ENCODE data around the gene MARK4. TPM values are rescaled to one million over a fixed set of nuclear protein-coding genes. Genes with fewer than 3 reads are reported as not detected.

MARK4 gene
- 10 to 100 TPM; 18.5 to 19.9 TPM for total RNA-seq

- Mint-ChIP-seq H3K27me3 (no peaks in the 10 kb centered on the region), H3K4me3 (peak within 1 kb of the TSS; percentile 79), H3K4me1 (ENCODE audit: low read depth) (peaks cover 30% of the 10 kb centered on the region), H3K27ac (peak within 1 kb of the TSS; percentile 32), H3K9me3 (no peaks in the 10 kb centered on the region), H3K36me3 (ENCODE audit: low read depth) (no peaks in the 10 kb centered on the region)
- CTCF ChIA-PET = no interaction called here
- POLR2A ChIA-PET = no interaction called here
- TF ChIP-seq, protein P1, sequence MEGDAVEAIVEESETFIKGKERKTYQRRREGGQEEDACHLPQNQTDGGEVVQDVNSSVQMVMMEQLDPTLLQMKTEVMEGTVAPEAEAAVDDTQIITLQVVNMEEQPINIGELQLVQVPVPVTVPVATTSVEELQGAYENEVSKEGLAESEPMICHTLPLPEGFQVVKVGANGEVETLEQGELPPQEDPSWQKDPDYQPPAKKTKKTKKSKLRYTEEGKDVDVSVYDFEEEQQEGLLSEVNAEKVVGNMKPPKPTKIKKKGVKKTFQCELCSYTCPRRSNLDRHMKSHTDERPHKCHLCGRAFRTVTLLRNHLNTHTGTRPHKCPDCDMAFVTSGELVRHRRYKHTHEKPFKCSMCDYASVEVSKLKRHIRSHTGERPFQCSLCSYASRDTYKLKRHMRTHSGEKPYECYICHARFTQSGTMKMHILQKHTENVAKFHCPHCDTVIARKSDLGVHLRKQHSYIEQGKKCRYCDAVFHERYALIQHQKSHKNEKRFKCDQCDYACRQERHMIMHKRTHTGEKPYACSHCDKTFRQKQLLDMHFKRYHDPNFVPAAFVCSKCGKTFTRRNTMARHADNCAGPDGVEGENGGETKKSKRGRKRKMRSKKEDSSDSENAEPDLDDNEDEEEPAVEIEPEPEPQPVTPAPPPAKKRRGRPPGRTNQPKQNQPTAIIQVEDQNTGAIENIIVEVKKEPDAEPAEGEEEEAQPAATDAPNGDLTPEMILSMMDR (IDR thresholded peaks at IDR 0.05) = no peak
- intact Hi-C loops (cut with micrococcal nuclease) = no loop called here
- ATAC-seq = peak; percentile 72
- DNase-seq = peak; percentile 50
Measured at GRCh38 chr19:45250832-45251451, at the start of gene MARK4. MARK4 (plus strand) TSS chr19:45251271; CDS start chr19:45251589, 318 bp downstream.

DNA sequence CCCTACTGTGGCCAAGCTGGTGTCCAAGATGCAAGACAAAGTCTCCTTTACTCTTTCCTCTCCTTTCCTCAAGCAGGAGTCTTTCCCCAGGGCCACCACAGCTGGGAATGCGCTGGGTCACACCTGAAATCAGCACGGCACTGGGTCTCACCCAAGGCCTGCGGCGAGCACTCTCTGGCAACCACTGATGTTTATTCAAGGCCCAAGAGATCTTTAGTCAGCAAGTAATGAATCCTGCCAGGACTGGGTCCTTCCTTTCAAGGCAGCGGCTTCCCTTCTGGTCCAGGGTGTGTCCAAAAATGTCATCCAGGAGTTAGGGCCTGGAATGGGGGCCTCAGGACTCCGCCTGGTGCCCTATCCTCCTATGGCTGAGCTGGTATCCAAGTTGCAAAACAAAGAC lies 48.4 kb upstream of the MARK4 start:
- no peak overlapping the region for H3K4me3 Mint-ChIP-seq
- no peak for DNase-seq
- no peaks in the 10 kb centered on the region for H3K27me3 Mint-ChIP-seq
- no peaks in the 10 kb centered on the region for H3K36me3 Mint-ChIP-seq (ENCODE audit: low read depth)
- H3K27ac Mint-ChIP-seq = no peak overlapping the region
- ChIA-PET CTCF (interaction anchor here (1.3 kb wide), 1 partner anchor 283 kb away, joined by 3 read pairs; no protein-coding TSS in a partner anchor), POLR2A (no interaction called here)
- ATAC-seq = no peak
- TF ChIP-seq, protein P1 (IDR thresholded peaks at IDR 0.05) = no peak
- intact Hi-C loops (cut with micrococcal nuclease) = no loop called here
- H3K4me1 Mint-ChIP-seq (ENCODE audit: low read depth) = no peaks in the 10 kb centered on the region
- no peaks in the 10 kb centered on the region for H3K9me3 Mint-ChIP-seq

GRCh38 chr19:45205810-45206209 lies 45.3 kb upstream of the MARK4 start:
- ATAC-seq (no peak), DNase-seq (no peak)
- TF ChIP-seq, protein P1 (IDR thresholded peaks at IDR 0.05) = no peak
- ChIA-PET POLR2A (no interaction called here), CTCF (interaction anchor here (2.0 kb wide), 1 partner anchor 133 kb away, joined by 5 read pairs; no protein-coding TSS in a partner anchor)
- intact Hi-C loops (cut with micrococcal nuclease) = no loop called here
- no peaks in the 10 kb centered on the region for H3K9me3 Mint-ChIP-seq
- no peak overlapping the region for H3K4me3 Mint-ChIP-seq
- no peaks in the 10 kb centered on the region for H3K4me1 Mint-ChIP-seq (ENCODE audit: low read depth)
- no peaks in the 10 kb centered on the region for H3K36me3 Mint-ChIP-seq (ENCODE audit: low read depth)
- no peaks in the 10 kb centered on the region for H3K27me3 Mint-ChIP-seq
- no peak overlapping the region for H3K27ac Mint-ChIP-seq

DNA sequence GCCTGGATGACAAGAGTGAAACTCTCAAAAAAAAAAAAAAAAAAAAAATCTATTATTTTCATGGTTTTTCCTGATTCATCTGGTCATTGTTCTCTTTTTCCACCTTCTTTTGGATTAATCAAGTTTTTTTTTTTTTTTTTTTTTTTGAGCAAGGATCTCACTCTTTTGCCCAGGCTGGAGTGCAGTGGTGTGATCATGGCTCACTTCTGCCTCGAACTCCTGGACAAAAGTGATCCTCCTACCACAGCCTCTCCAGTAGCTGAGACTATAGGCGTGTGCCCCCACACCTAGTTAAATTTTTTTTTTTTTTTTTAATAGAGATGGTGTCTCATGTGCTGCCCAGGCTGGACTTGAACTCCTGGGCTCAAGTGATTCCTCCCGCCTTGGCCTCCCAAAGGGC lies 44.7 kb upstream of the MARK4 start:
- H3K27me3 Mint-ChIP-seq = no peaks in the 10 kb centered on the region
- H3K27ac Mint-ChIP-seq = no peak overlapping the region
- no peak overlapping the region for H3K4me3 Mint-ChIP-seq
- no peaks in the 10 kb centered on the region for H3K4me1 Mint-ChIP-seq (ENCODE audit: low read depth)
- intact Hi-C loops (cut with micrococcal nuclease) = no loop called here
- CTCF ChIA-PET = interaction anchor here (2.0 kb wide), 1 partner anchor 132 kb away, joined by 5 read pairs; no protein-coding TSS in a partner anchor
- TF ChIP-seq, protein P1 (IDR thresholded peaks at IDR 0.05) = no peak
- ATAC-seq (no peak), DNase-seq (no peak)
- no peaks in the 10 kb centered on the region for H3K9me3 Mint-ChIP-seq
- POLR2A ChIA-PET = no interaction called here
- H3K36me3 Mint-ChIP-seq (ENCODE audit: low read depth) = no peaks in the 10 kb centered on the region

- ChIA-PET POLR2A (no interaction called here), CTCF (no interaction called here)
- Mint-ChIP-seq H3K36me3 (ENCODE audit: low read depth) (no peaks in the 10 kb centered on the region), H3K27me3 (peaks cover 16% of the 10 kb centered on the region), H3K27ac (no peak overlapping the region), H3K4me1 (ENCODE audit: low read depth) (no peaks in the 10 kb centered on the region), H3K9me3 (no peaks in the 10 kb centered on the region), H3K4me3 (no peak overlapping the region)
- intact Hi-C loops (cut with micrococcal nuclease) = no loop called here
- DNase-seq = no peak
- TF ChIP-seq, protein P1 (IDR thresholded peaks at IDR 0.05) = no peak
- no peak for ATAC-seq
Measured at GRCh38 chr19:45211751-45212381, 39.2 kb upstream of the MARK4 start.

All from activated CD8-positive, alpha-beta T cell treated with anti-CD3 and anti-CD28 coated beads for 36 hours (primary cell).